Tibial artery (tissue), 4 donors: ENCODE results near the gene SIX2.

Experiments used
- DNase-seq, 2 donors: peaks; one replicate each; pipeline ENCODE4 v3.0.0-alpha.2; 2019
- H3K27ac ChIP-seq, 2 donors: fragments of 200-600 bp; sonication (generic) in 1 of 2; 1 replicate in 1 of 2; 2 replicates in 1 of 2; pipeline ENCODE4 v1.5.1; 2018 to 2019; ENCODE audit warnings: mild to moderate bottlenecking in 1 of 2
- H3K27me3 ChIP-seq, 2 donors: fragments of 200-600 bp; sonication (generic) in 1 of 2; one replicate each; pipeline versions ENCODE4 v1.5.1 to v1.6.0; 2016 to 2019
- H3K36me3 ChIP-seq, 3 donors: fragments of 200-600 bp; sonication (generic) in 2 of 3; one replicate each; pipeline ENCODE4 v1.5.1; 2016 to 2019; ENCODE audit warnings: mild to moderate bottlenecking in 2 of 3
- H3K4me1 ChIP-seq, 4 donors: fragments of 200-600 bp; sonication (generic) in 2 of 4; 1 replicate in 3 of 4; 2 replicates in 1 of 4; pipeline ENCODE4 v1.5.1; 2016 to 2019
- H3K4me3 ChIP-seq, 2 donors: fragments of 200-600 bp; sonication (generic) in 1 of 2; 1 replicate in 1 of 2; 2 replicates in 1 of 2; pipeline ENCODE4 v1.5.1; 2018 to 2019; ENCODE audit warnings: mild to moderate bottlenecking in 2 of 2
- H3K9me3 ChIP-seq, 3 donors: fragments of 200-600 bp; sonication (generic) in 1 of 3; one replicate each; pipeline ENCODE4 v1.5.1; 2016 to 2019
- CTCF ChIP-seq, 2 experiments: fragments of 200-600 bp in 1 of 2; fragments of 450-650 bp in 1 of 2; IDR thresholded peaks; one replicate each; pipeline ENCODE4 v1.5.1; 2017 to 2019; ENCODE audit warnings: antibody characterized with exemption in 2 of 2, mild to moderate bottlenecking in 1 of 2, moderate library complexity in 1 of 2
- intact Hi-C: fragments of 100-400 bp; cut with DNase I; formaldehyde crosslinking; loops from one replicate; pipeline ENCODE4 v1.15.0; 2023; ENCODE audit warnings: low total_unique reads

The SIX2 gene

GRCh38 chr2:44974064-44974715 lies 35.1 kb downstream of the SIX2 start:
- peaks cover 0 to 59% of the 10 kb centered on the region in 2 donors for H3K27me3 ChIP-seq
- no peak overlapping the region for H3K4me3 ChIP-seq
- intact Hi-C loops = no loop called here
- H3K27ac ChIP-seq = no peak overlapping the region
- H3K36me3 ChIP-seq = no peaks in the 10 kb centered on the region
- TF ChIP-seq CTCF (IDR thresholded peaks at IDR 0.05) = peak in 1 of 2 experiments; percentile 6
- DNase-seq = no peak
- H3K4me1 ChIP-seq = no peaks in the 10 kb centered on the region
- no peaks in the 10 kb centered on the region for H3K9me3 ChIP-seq

DNA sequence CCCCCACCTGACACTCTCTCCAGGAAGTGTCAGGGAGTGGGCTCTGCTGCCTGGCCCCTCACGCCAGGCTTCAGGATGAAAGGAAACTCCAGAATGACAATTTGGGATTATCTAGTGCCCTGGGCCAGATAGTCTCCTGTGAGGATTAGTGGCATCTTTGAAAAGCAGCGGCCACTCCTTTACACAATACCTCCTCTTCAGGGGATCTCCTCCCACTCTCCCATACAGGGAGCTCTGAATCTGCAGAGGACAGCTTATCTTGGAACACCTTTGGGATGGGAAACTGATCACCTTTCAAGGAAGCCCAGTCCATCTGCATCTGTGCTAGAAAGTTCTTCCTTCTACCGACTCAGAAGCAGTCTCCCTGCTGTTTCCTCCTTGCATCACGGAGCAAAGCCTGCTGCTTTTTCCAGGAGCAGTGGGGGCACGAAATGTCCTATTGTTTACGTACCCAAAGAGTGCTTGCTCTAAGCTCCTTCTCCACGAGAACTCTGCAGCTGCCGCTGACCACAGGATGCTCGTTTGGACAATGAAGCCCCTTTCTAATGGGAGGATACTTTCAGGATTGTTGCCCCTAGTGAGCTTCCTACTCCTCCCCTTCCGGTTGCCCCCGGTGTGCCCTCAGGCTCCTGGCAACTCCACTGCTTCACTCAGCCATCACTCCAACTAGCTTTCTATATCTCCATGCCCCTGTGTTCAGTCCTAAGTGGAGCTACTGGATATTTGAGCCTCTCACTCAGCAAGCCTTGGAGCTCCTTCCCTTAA lies 36.3 kb downstream of the SIX2 start:
- no peaks in the 10 kb centered on the region for H3K4me1 ChIP-seq
- DNase-seq = no peak
- intact Hi-C loops = no loop called here
- peaks cover 0 to 55% of the 10 kb centered on the region in 2 donors for H3K27me3 ChIP-seq
- no peak overlapping the region for H3K27ac ChIP-seq
- no peak for TF ChIP-seq CTCF (IDR thresholded peaks at IDR 0.05)
- no peak overlapping the region for H3K4me3 ChIP-seq
- no peaks in the 10 kb centered on the region for H3K36me3 ChIP-seq
- no peaks in the 10 kb centered on the region for H3K9me3 ChIP-seq

DNA sequence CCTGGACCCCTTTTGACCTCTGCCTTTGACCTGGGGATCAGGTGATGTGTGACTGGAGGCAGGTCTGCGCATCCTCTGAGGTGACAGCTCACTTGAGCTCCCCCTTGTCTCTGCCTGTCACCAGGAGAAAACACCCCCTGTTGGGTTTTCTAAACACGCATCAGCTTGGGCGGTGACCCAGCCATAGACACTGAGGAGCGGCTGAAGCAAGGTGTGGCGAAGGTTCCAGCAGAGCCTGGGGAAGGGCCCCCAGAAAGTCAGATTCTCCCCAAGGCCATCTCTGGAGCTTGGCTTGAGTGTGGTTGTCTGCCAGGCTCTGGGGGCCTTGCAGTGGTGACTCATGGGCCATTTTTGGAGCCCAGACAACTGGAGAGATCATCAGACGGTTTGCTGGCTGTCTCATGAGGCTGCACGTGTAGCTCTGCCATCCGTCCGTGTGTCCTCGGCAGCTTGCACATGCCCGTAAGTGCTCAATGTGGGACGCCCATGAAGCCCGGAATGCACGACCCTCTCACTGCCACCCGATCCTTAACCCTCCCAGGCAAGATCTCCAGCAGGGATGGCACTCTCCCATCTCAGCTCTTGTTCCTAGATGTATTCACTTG lies 38.3 kb downstream of the SIX2 start:
- TF ChIP-seq CTCF (IDR thresholded peaks at IDR 0.05) = no peak
- no peaks in the 10 kb centered on the region for H3K9me3 ChIP-seq
- intact Hi-C loops = no loop called here
- no peaks in the 10 kb centered on the region for H3K4me1 ChIP-seq
- no peaks in the 10 kb centered on the region for H3K36me3 ChIP-seq
- peaks cover 0 to 43% of the 10 kb centered on the region in 2 donors for H3K27me3 ChIP-seq
- H3K27ac ChIP-seq = no peak overlapping the region
- no peak for DNase-seq
- no peak overlapping the region for H3K4me3 ChIP-seq

DNA sequence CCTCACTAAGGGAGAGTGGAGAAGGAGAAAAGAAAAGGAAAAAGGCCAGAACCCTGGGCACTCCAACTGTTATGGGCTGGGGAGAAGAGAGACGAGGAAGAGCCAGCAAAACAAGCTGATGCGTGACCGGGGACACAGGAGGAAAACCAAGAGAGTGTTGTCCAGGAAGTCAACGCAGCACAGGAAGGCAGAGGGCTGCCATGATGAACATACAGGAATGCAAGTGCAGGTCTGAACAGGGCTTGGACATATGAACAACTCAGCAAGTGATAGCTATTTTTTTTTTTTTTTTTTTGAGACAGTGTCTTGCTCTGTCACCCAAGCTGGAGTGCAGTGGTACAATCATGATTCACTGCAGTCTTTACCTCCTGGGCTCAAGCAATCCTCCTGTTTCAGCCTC lies 39.3 kb downstream of the SIX2 start:
- no peaks in the 10 kb centered on the region for H3K4me1 ChIP-seq
- intact Hi-C loops = no loop called here
- TF ChIP-seq CTCF (IDR thresholded peaks at IDR 0.05) = no peak
- no peaks in the 10 kb centered on the region for H3K36me3 ChIP-seq
- no peak overlapping the region for H3K4me3 ChIP-seq
- DNase-seq = no peak
- no peaks in the 10 kb centered on the region for H3K9me3 ChIP-seq
- H3K27ac ChIP-seq = no peak overlapping the region
- H3K27me3 ChIP-seq = peaks cover 0 to 45% of the 10 kb centered on the region in 2 donors

GRCh38 chr2:44967727-44968432 lies 41.4 kb downstream of the SIX2 start:
- Histone ChIP-seq H3K27me3 (peaks cover 0 to 37% of the 10 kb centered on the region in 2 donors), H3K36me3 (no peaks in the 10 kb centered on the region), H3K9me3 (no peaks in the 10 kb centered on the region), H3K4me3 (no peak overlapping the region), H3K27ac (no peak overlapping the region), H3K4me1 (no peaks in the 10 kb centered on the region)
- DNase-seq = no peak
- TF ChIP-seq CTCF (IDR thresholded peaks at IDR 0.05) = no peak
- intact Hi-C loops = no loop called here
